Ectodermal cell (in vitro differentiated cells): ENCODE results near the gene AFF1.

Source experiments
- H3K27ac ChIP-seq: 2 replicates; pipeline ENCODE4 v1.7.0; 2013; ENCODE audit warnings: mild to moderate bottlenecking, low read depth, low read length; ENCODE audit not compliant: insufficient read depth, poor library complexity, severe bottlenecking
- H3K27me3 ChIP-seq: 2 replicates; pipeline ENCODE4 v1.7.0; 2013; ENCODE audit warnings: mild to moderate bottlenecking, low read length; ENCODE audit not compliant: insufficient read depth, control insufficient read depth, poor library complexity, severe bottlenecking
- H3K36me3 ChIP-seq: one replicate; pipeline ENCODE4 v1.7.0; 2013; ENCODE audit warnings: low read length; ENCODE audit not compliant: control insufficient read depth, insufficient read depth
- H3K4me1 ChIP-seq: one replicate; pipeline ENCODE4 v1.7.0; 2013; ENCODE audit warnings: low read length; ENCODE audit not compliant: control insufficient read depth, insufficient read depth
- H3K4me3 ChIP-seq: 2 replicates; pipeline ENCODE4 v1.7.0; 2013; ENCODE audit warnings: low read depth, low read length, control low read depth; ENCODE audit not compliant: insufficient read depth
- H3K9me3 ChIP-seq: 2 replicates; pipeline ENCODE4 v1.7.0; 2013; ENCODE audit warnings: mild to moderate bottlenecking, low read length, moderate library complexity; ENCODE audit not compliant: control insufficient read depth
- WGBS, 2 experiments: methylation state at CpG; one replicate each; pipeline ENCODE4 v1.1.7; 2013; ENCODE audit warnings: missing lambda C conversion rate in 2 of 2; 5-methylcytosine and 5-hydroxymethylcytosine counted together

Gene AFF1

GRCh38 chr4:87055311-87055710 lies 120.5 kb downstream of the AFF1 start:
- no peaks in the 10 kb centered on the region for H3K9me3 ChIP-seq
- peaks cover 4% of the 10 kb centered on the region for H3K36me3 ChIP-seq
- H3K4me1 ChIP-seq = peaks cover 43% of the 10 kb centered on the region
- H3K4me3 ChIP-seq = no peak overlapping the region
- no peaks in the 10 kb centered on the region for H3K27me3 ChIP-seq
- WGBS, 2 experiments = 95 to 100% methylated on average over 2 of the region's 2 CpGs
- no peak overlapping the region for H3K27ac ChIP-seq

GRCh38 chr4:87056881-87057280 lies 122.1 kb downstream of the AFF1 start:
- H3K27me3 ChIP-seq = no peaks in the 10 kb centered on the region
- peaks cover 43% of the 10 kb centered on the region for H3K4me1 ChIP-seq
- no peaks in the 10 kb centered on the region for H3K9me3 ChIP-seq
- 90 to 95% methylated on average over 2 of the region's 2 CpGs for WGBS, 2 experiments
- H3K36me3 ChIP-seq = peaks cover 4% of the 10 kb centered on the region
- no peak overlapping the region for H3K4me3 ChIP-seq
- no peak overlapping the region for H3K27ac ChIP-seq

DNA sequence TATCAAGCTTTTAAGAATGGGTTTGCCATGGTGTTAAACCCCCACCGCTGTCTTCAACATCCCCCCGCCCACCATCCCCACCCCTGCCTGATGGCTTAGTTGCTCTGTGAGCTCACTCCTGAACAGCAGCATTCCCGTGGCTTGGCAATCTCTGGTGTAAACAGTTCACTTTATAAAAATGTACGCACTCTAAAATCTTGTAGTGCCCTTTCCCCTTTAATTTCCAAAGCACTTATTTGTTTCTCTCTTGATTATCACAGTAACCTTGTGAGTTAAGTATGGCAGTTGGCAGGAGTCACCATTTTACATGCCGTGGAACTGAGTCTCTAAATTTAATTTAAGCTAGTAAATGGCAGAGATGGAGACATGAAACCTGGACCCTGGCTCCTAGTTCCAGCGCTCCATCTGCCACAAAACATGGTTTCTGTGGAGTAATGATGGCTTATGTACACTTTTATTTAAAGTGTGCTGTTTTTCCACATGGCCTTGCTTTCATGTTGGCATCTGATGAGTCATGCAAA lies 123.1 kb downstream of the AFF1 start:
- 89 to 90% methylated on average over 6 of the region's 6 CpGs for WGBS, 2 experiments
- H3K9me3 ChIP-seq = no peaks in the 10 kb centered on the region
- peaks cover 43% of the 10 kb centered on the region for H3K4me1 ChIP-seq
- peaks cover 2% of the 10 kb centered on the region for H3K36me3 ChIP-seq
- no peak overlapping the region for H3K4me3 ChIP-seq
- H3K27me3 ChIP-seq = no peaks in the 10 kb centered on the region
- no peak overlapping the region for H3K27ac ChIP-seq

DNA sequence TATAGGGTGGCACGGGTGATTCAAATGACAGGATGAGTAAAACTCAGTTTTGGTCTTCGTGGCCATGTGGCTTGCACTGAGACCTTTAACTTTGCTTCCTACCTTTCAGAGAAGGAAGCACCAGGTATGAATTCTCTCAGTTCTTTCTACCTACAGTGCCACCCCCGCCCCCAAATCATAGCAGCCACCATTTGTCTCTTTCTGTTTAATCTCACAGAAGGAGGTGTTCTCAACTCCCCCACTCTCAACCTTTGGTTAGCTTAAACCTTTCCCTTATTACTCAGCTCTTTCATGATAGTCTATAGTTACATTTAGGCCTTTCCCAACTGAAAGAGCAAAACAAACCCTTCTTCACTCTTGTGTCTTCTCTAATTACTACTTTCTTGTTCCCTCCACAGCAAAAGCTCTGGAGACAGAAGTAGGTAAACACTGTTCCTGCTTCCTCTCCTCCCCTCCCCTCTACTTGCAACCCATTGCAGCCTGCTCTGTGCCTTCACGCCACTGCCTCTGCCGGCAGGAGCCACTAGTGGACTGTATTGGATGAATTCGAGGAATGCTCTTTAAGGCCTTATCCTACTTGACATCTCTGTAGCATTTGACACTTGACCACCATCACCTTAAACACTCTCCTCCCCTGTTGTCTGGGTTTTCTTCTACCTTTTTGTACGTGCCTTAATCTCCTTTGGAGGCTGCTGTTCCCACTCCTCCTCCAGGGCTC lies 123.7 kb downstream of the AFF1 start:
- H3K9me3 ChIP-seq = no peaks in the 10 kb centered on the region
- WGBS, 2 experiments = 64 to 68% methylated on average over 7 of the region's 7 CpGs
- H3K27ac ChIP-seq = peak overlapping the region; percentile 50
- H3K27me3 ChIP-seq = no peaks in the 10 kb centered on the region
- H3K4me1 ChIP-seq = peaks cover 39% of the 10 kb centered on the region
- H3K4me3 ChIP-seq = no peak overlapping the region
- no peaks in the 10 kb centered on the region for H3K36me3 ChIP-seq

GRCh38 chr4:87060957-87061356 lies 126.1 kb downstream of the AFF1 start:
- Histone ChIP-seq H3K9me3 (no peaks in the 10 kb centered on the region), H3K27ac (no peak overlapping the region), H3K27me3 (no peaks in the 10 kb centered on the region), H3K36me3 (no peaks in the 10 kb centered on the region), H3K4me3 (no peak overlapping the region), H3K4me1 (peaks cover 24% of the 10 kb centered on the region)
- 98% methylated on average over 5 of the region's 5 CpGs for WGBS, 2 experiments

DNA sequence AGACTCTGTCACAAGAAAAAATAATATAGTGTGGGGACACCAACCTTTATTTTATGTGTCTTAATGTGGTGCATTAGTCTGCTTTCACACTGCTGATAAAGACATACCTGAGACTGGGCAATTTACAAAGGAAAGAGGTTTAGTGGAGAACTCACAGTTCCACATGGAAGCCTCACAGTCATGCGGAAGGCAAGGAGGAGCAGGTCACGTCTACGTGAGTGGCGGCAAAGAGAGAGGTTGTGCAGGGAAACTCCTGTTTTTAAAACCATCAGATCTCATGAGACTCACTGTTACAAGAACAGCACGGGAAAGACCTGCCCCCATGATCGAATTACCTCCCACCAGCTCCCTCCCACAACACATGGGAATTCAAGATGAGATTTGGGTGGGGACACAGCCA lies 130.2 kb downstream of the AFF1 start:
- Histone ChIP-seq H3K36me3 (no peaks in the 10 kb centered on the region), H3K4me1 (peaks cover 11% of the 10 kb centered on the region), H3K9me3 (no peaks in the 10 kb centered on the region), H3K27me3 (no peaks in the 10 kb centered on the region), H3K27ac (no peak overlapping the region), H3K4me3 (no peak overlapping the region)
- 75 to 83% methylated on average over 6 of the region's 6 CpGs for WGBS, 2 experiments

- H3K36me3 ChIP-seq = no peaks in the 10 kb centered on the region
- no peak overlapping the region for H3K27ac ChIP-seq
- WGBS, 2 experiments = 100% methylated on average over 2 of the region's 4 CpGs; no CpG with 5 or more reads in 1 of the 2 experiments
- H3K27me3 ChIP-seq = no peaks in the 10 kb centered on the region
- no peaks in the 10 kb centered on the region for H3K9me3 ChIP-seq
- peaks cover 11% of the 10 kb centered on the region for H3K4me1 ChIP-seq
- no peak overlapping the region for H3K4me3 ChIP-seq
These were observed 131.8 kb downstream of the AFF1 start for GRCh38 chr4:87066403-87067123.

GRCh38 chr4:87067124-87067885 lies 132.5 kb downstream of the AFF1 start:
- H3K9me3 ChIP-seq = no peaks in the 10 kb centered on the region
- 96 to 97% methylated on average over 2 of the region's 2 CpGs for WGBS, 2 experiments
- no peak overlapping the region for H3K4me3 ChIP-seq
- no peaks in the 10 kb centered on the region for H3K27me3 ChIP-seq
- peaks cover 11% of the 10 kb centered on the region for H3K4me1 ChIP-seq
- no peak overlapping the region for H3K27ac ChIP-seq
- no peaks in the 10 kb centered on the region for H3K36me3 ChIP-seq

- Histone ChIP-seq H3K4me1 (peaks cover 18% of the 10 kb centered on the region), H3K9me3 (no peaks in the 10 kb centered on the region), H3K27ac (no peak overlapping the region), H3K27me3 (no peaks in the 10 kb centered on the region), H3K4me3 (no peak overlapping the region), H3K36me3 (no peaks in the 10 kb centered on the region)
- 89 to 91% methylated on average over 7 of the region's 7 CpGs for WGBS, 2 experiments
These were observed 133.8 kb downstream of the AFF1 start for GRCh38 chr4:87068583-87069021.
